SK-N-SH (cell line): ENCODE data around the gene VTN.

Experiments used
- CTCF ChIP-seq: fragments of 200-600 bp; sonication (generic); IDR thresholded peaks from 2 replicates; pipeline ENCODE4 v1.6.1; 2017; ENCODE audit warnings: antibody characterized with exemption, mild to moderate bottlenecking, moderate library complexity
- EP300 ChIP-seq, 2 experiments: IDR thresholded peaks; 2 replicates each; pipeline versions ENCODE4 v1.4.0 to v1.6.1; 2012; ENCODE audit warnings: borderline replicate concordance in 1 of 2, low read depth in 1 of 2, low read length in 1 of 2
- EZH2phosphoT487 ChIP-seq: fragments of 200-600 bp; sonication (generic); IDR thresholded peaks from 2 replicates; pipeline ENCODE4 v1.6.1; 2017; ENCODE audit warnings: low read depth, mixed run types, mild to moderate bottlenecking, antibody characterized with exemption, moderate library complexity, borderline replicate concordance
- MXI1 ChIP-seq: IDR thresholded peaks from 2 replicates; pipeline ENCODE4 v1.6.1; 2012; ENCODE audit warnings: mild to moderate bottlenecking, low read depth, low read length, improper control_type of control experiment
- NRF1 ChIP-seq: IDR thresholded peaks from 2 replicates; pipeline ENCODE4 v1.6.1; 2012; ENCODE audit warnings: low read depth, mild to moderate bottlenecking, low read length
- POLR2AphosphoS5 ChIP-seq: IDR thresholded peaks from 2 replicates; pipeline ENCODE4 v1.6.1; 2012; ENCODE audit warnings: low read depth, low read length
- RAD21 ChIP-seq: IDR thresholded peaks from 2 replicates; pipeline ENCODE4 v1.6.1; 2012; ENCODE audit warnings: mild to moderate bottlenecking, low read length
- TAF1 ChIP-seq: IDR thresholded peaks from 2 replicates; pipeline ENCODE4 v1.6.1; 2012; ENCODE audit warnings: low read depth, mild to moderate bottlenecking, low read length, moderate library complexity, borderline replicate concordance
- TCF12 ChIP-seq: IDR thresholded peaks from 2 replicates; pipeline ENCODE4 v1.4.0; 2012
- USF1 ChIP-seq: IDR thresholded peaks from 2 replicates; pipeline ENCODE4 v1.4.0; 2012; ENCODE audit warnings: low read depth, borderline replicate concordance
- YY1 ChIP-seq: IDR thresholded peaks from 2 replicates; pipeline ENCODE4 v1.4.0; 2012; ENCODE audit warnings: low read depth, mild to moderate bottlenecking
- TF ChIP-seq, protein P1 (sequence below): IDR thresholded peaks from 2 replicates; pipeline ENCODE4 v1.6.1; 2012; ENCODE audit warnings: mild to moderate bottlenecking, low read depth, low read length, moderate library complexity

GRCh38 chr17:28347261-28347891 lies 22.7 kb downstream of the VTN start:
- no peak for TF ChIP-seq CTCF
- TF ChIP-seq MXI1 = no peak
- TF ChIP-seq, protein P1, sequence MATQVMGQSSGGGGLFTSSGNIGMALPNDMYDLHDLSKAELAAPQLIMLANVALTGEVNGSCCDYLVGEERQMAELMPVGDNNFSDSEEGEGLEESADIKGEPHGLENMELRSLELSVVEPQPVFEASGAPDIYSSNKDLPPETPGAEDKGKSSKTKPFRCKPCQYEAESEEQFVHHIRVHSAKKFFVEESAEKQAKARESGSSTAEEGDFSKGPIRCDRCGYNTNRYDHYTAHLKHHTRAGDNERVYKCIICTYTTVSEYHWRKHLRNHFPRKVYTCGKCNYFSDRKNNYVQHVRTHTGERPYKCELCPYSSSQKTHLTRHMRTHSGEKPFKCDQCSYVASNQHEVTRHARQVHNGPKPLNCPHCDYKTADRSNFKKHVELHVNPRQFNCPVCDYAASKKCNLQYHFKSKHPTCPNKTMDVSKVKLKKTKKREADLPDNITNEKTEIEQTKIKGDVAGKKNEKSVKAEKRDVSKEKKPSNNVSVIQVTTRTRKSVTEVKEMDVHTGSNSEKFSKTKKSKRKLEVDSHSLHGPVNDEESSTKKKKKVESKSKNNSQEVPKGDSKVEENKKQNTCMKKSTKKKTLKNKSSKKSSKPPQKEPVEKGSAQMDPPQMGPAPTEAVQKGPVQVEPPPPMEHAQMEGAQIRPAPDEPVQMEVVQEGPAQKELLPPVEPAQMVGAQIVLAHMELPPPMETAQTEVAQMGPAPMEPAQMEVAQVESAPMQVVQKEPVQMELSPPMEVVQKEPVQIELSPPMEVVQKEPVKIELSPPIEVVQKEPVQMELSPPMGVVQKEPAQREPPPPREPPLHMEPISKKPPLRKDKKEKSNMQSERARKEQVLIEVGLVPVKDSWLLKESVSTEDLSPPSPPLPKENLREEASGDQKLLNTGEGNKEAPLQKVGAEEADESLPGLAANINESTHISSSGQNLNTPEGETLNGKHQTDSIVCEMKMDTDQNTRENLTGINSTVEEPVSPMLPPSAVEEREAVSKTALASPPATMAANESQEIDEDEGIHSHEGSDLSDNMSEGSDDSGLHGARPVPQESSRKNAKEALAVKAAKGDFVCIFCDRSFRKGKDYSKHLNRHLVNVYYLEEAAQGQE = no peak
- TF ChIP-seq NRF1 = no peak
- peak; percentile 58 for TF ChIP-seq TCF12
- TF ChIP-seq EZH2phosphoT487 = no peak
- TF ChIP-seq YY1 = no peak
- TF ChIP-seq POLR2AphosphoS5 = peak; percentile 72
- TF ChIP-seq EP300 (IDR thresholded peaks at IDR 0.05; ENCODE audit: borderline replicate concordance in 1 of 2, low read depth in 1 of 2, low read length in 1 of 2) = peak in 1 of 2 experiments; percentile 55; a peak in 1 of 4 replicates
- TF ChIP-seq TAF1 = no peak
- TF ChIP-seq RAD21 = no peak
- no peak for TF ChIP-seq USF1
